Nephron progenitor cell (in vitro differentiated cells): ENCODE measurements around the gene GPR156.

Experiments
- DNase-seq: peaks from one replicate; pipeline ENCODE4 v3.0.0; 2021
- H3K27ac Mint-ChIP-seq: 2 replicates; pipeline ENCODE4 v1.8.0; 2021; ENCODE audit warnings: mild to moderate bottlenecking, moderate library complexity, mixed read lengths
- H3K27me3 Mint-ChIP-seq: 2 replicates; pipeline ENCODE4 v1.8.0; 2021; ENCODE audit warnings: mild to moderate bottlenecking, low read depth, mixed read lengths; ENCODE audit not compliant: poor library complexity
- H3K36me3 Mint-ChIP-seq: 2 replicates; pipeline ENCODE4 v1.8.0; 2021; ENCODE audit warnings: low read depth, mixed read lengths
- H3K4me1 Mint-ChIP-seq: 2 replicates; pipeline ENCODE4 v1.8.0; 2021; ENCODE audit warnings: mixed read lengths
- H3K4me3 Mint-ChIP-seq: 2 replicates; pipeline ENCODE4 v1.8.0; 2021; ENCODE audit warnings: mild to moderate bottlenecking, moderate library complexity, mixed read lengths
- H3K9me3 Mint-ChIP-seq: 2 replicates; pipeline ENCODE4 v1.8.0; 2021; ENCODE audit warnings: mild to moderate bottlenecking, moderate library complexity, mixed read lengths
- CTCF ChIP-seq: fragments of 200-600 bp; sonication (generic); IDR thresholded peaks from 2 replicates; pipeline ENCODE4 v1.5.0; 2021; ENCODE audit warnings: antibody characterized with exemption

The GPR156 gene

GRCh38 chr3:120142236-120142635 is 142.8 kb downstream of the GPR156 start:
- Mint-ChIP-seq H3K36me3 (no peaks in the 10 kb centered on the region), H3K27ac (no peak overlapping the region), H3K27me3 (no peaks in the 10 kb centered on the region), H3K4me3 (no peak overlapping the region), H3K9me3 (no peaks in the 10 kb centered on the region), H3K4me1 (peaks cover 6% of the 10 kb centered on the region)
- DNase-seq = no peak
- TF ChIP-seq CTCF = no peak

GRCh38 chr3:120140098-120140742 is 144.8 kb downstream of the GPR156 start:
- Mint-ChIP-seq H3K36me3 (no peaks in the 10 kb centered on the region), H3K4me3 (no peak overlapping the region), H3K27me3 (peaks cover 4% of the 10 kb centered on the region), H3K27ac (no peak overlapping the region), H3K4me1 (peaks cover 5% of the 10 kb centered on the region), H3K9me3 (no peaks in the 10 kb centered on the region)
- no peak for DNase-seq
- no peak for TF ChIP-seq CTCF

GRCh38 chr3:120139140-120139539 is 145.9 kb downstream of the GPR156 start:
- Mint-ChIP-seq H3K4me1 (no peaks in the 10 kb centered on the region), H3K4me3 (no peak overlapping the region), H3K36me3 (no peaks in the 10 kb centered on the region), H3K27ac (no peak overlapping the region), H3K27me3 (peaks cover 4% of the 10 kb centered on the region), H3K9me3 (no peaks in the 10 kb centered on the region)
- no peak for DNase-seq
- TF ChIP-seq CTCF = no peak

- Mint-ChIP-seq H3K27ac (no peak overlapping the region), H3K36me3 (no peaks in the 10 kb centered on the region), H3K9me3 (no peaks in the 10 kb centered on the region), H3K4me1 (no peaks in the 10 kb centered on the region), H3K4me3 (no peak overlapping the region), H3K27me3 (peaks cover 4% of the 10 kb centered on the region)
- no peak for DNase-seq
- no peak for TF ChIP-seq CTCF
Measured at GRCh38 chr3:120137548-120137947, 147.5 kb downstream of the GPR156 start.

GRCh38 chr3:120130656-120131055 is 154.4 kb downstream of the GPR156 start:
- Mint-ChIP-seq H3K4me3 (no peak overlapping the region), H3K9me3 (no peaks in the 10 kb centered on the region), H3K36me3 (no peaks in the 10 kb centered on the region), H3K4me1 (peaks cover 5% of the 10 kb centered on the region), H3K27ac (no peak overlapping the region), H3K27me3 (no peaks in the 10 kb centered on the region)
- no peak for DNase-seq
- no peak for TF ChIP-seq CTCF
